ENCODE measurements around the gene AOPEP. TPM values are rescaled to one million over a fixed set of nuclear protein-coding genes. Genes with fewer than 3 reads are reported as not detected.
"Not testable (repeated sequence)": the region's sequence is repeated elsewhere in the genome, so short reads cannot be mapped to it uniquely, and the experiment has no call there.

The AOPEP gene
- polyA plus RNA-seq, 1 experiment, result 40.0 TPM

DNA sequence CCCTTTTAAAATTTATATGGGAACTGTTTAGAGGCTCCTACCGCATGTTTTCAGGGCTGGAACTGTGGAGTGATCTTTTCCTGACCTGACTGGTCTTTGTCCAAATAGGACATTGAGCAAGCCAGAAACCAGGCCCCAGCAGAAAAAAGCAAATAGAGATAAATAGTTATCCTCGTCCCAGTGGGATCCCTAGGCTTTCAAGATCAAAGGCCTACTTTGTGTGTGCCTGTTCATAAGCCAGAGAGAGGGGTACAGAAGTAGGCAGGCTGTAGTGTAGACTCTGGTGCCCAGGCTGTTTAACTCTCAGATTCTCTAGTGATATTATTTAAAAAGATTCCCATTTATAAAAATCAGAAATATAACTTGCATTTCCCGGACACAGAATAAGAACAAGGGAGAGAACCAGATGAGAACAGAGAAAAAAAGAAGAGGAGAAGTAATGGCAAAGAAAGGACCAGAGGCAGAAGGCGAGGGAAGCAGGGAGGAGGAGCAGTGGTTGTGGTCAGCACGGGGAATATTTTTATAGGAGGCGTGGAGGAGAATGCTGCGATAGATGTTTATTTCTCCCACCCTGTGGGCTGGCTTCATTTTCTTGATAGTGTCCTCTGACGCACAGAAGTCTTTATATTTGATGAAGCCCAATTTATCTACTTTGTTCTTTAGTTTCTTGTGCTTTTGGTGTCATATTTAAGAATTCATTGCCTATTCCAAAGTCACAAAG lies 101.2 kb downstream of the AOPEP start:
- Histone ChIP-seq H3K27me3 (ENCODE audit: control insufficient read depth, insufficient read depth, low read length) (no peaks in the 10 kb centered on the region), H3K27ac (ENCODE audit: low read depth, low read length) (no peak overlapping the region), H3K4me3 (ENCODE audit: low read depth, low read length) (no peak overlapping the region), H3K9me3 (ENCODE audit: control insufficient read depth, insufficient read depth, low read length) (no peaks in the 10 kb centered on the region)
- TF ChIP-seq, protein P1, sequence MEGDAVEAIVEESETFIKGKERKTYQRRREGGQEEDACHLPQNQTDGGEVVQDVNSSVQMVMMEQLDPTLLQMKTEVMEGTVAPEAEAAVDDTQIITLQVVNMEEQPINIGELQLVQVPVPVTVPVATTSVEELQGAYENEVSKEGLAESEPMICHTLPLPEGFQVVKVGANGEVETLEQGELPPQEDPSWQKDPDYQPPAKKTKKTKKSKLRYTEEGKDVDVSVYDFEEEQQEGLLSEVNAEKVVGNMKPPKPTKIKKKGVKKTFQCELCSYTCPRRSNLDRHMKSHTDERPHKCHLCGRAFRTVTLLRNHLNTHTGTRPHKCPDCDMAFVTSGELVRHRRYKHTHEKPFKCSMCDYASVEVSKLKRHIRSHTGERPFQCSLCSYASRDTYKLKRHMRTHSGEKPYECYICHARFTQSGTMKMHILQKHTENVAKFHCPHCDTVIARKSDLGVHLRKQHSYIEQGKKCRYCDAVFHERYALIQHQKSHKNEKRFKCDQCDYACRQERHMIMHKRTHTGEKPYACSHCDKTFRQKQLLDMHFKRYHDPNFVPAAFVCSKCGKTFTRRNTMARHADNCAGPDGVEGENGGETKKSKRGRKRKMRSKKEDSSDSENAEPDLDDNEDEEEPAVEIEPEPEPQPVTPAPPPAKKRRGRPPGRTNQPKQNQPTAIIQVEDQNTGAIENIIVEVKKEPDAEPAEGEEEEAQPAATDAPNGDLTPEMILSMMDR (IDR thresholded peaks at IDR 0.05; ENCODE audit: low read depth, low read length), result no peak
- ChIA-PET POLR2A (no interaction called here), CTCF (interaction anchor here (0.6 to 1.0 kb wide), 2 partner anchors 147 to 301 kb away, joined by 3 to 4 read pairs; no protein-coding TSS in a partner anchor)
- no peak for DNase-seq (ENCODE audit: low read depth, low spot score)

DNA sequence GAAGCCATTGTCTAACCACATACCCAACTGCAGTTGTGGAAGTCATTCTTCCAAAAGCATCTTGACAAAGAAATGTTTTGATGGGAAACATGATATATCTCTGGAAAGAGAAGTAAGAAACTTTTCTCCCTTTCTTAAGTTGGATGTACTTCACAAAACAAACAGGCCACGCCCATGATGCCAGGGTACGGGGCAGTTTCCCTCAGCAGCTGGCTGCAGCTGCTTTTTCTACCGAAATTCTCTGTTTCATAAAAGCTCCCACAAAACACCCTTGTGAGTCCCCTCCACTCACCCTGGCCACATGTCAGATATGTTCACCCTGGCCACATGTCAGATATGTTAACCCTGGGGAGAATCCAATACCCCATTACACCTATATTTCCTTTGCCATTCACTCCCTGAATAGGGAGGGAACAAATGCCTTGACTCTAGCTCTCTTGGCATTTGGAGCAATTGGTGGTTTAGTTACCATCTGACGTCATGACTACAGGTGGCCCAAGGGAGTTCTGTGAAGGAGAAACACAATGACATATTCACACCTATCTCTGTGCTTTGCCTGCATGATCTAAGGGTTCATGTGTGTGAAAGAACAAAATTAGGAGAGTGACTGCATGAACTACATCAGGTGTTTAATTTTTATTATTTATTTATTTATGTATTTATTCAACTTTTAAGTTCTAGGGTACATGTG lies 103.0 kb downstream of the AOPEP start:
- Histone ChIP-seq H3K9me3 (ENCODE audit: control insufficient read depth, insufficient read depth, low read length) (no peaks in the 10 kb centered on the region), H3K27ac (ENCODE audit: low read depth, low read length) (no peak overlapping the region), H3K27me3 (ENCODE audit: control insufficient read depth, insufficient read depth, low read length) (no peaks in the 10 kb centered on the region), H3K4me3 (ENCODE audit: low read depth, low read length) (no peak overlapping the region)
- CTCF ChIA-PET, result no interaction called here
- TF ChIP-seq, protein P1 (IDR thresholded peaks at IDR 0.05; ENCODE audit: low read depth, low read length), result no peak
- POLR2A ChIA-PET, result no interaction called here
- no peak for DNase-seq (ENCODE audit: low read depth, low spot score)

DNA sequence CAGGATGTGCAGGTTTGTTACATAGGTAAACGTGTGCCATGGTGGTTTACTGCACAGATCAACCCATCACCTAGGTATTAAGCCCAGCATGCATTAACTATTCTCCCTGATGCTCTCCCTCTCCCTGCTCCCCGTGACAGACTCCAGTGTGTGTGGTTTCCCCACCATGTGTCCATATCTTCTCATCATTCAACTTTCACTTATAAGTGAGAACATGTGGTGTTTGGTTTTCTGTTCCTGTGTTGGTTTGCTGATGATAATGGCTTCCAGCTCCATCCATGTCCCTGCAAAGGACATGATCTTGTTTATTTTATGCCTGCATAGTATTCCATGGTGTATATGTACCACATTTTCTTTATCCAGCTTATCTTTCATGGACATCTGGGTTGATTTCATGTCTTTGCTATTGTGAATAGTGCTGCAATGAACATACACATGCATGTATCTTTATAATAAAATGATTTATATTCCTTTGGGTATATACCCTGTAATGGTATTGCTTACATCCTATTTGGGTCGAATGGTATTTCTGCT lies 103.6 kb downstream of the AOPEP start:
- H3K27me3 ChIP-seq (ENCODE audit: control insufficient read depth, insufficient read depth, low read length); H3K4me3 ChIP-seq (ENCODE audit: low read depth, low read length); H3K9me3 ChIP-seq (ENCODE audit: control insufficient read depth, insufficient read depth, low read length); H3K27ac ChIP-seq (ENCODE audit: low read depth, low read length); DNase-seq (ENCODE audit: low read depth, low spot score); POLR2A ChIA-PET: not testable (repeated sequence)
- CTCF ChIA-PET, result interaction anchor here (1.1 kb wide), 1 partner anchor 8 kb away, joined by 3 read pairs; no protein-coding TSS in a partner anchor

DNA sequence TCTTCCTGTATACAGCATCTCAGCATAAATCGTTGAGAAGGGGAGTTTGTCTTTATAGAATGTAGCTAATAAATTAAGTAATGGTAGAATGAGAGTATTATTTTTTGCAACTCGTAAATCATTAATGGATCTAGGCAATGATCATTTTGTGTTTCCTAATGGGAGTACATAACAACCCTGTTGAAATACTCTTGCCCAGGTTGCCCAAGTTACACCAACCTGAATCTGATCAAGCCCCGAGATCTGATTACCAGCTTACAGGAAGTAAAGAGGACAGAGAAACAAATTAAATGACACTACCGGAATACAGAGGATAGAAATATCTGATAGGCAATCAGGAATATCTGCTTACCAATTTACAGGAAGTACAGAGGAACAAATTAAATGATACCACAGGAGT lies 107.3 kb downstream of the AOPEP start:
- POLR2A ChIA-PET, result no interaction called here
- TF ChIP-seq, protein P1 (IDR thresholded peaks at IDR 0.05; ENCODE audit: low read depth, low read length), result no peak
- Histone ChIP-seq H3K27me3 (ENCODE audit: control insufficient read depth, insufficient read depth, low read length) (no peaks in the 10 kb centered on the region), H3K4me3 (ENCODE audit: low read depth, low read length) (no peak overlapping the region), H3K9me3 (ENCODE audit: control insufficient read depth, insufficient read depth, low read length) (peaks cover 4% of the 10 kb centered on the region), H3K27ac (ENCODE audit: low read depth, low read length) (no peak overlapping the region)
- no peak for DNase-seq (ENCODE audit: low read depth, low spot score)
- CTCF ChIA-PET, result interaction anchor here (1.7 kb wide), 1 partner anchor 51 kb away, joined by 5 read pairs; no protein-coding TSS in a partner anchor

DNA sequence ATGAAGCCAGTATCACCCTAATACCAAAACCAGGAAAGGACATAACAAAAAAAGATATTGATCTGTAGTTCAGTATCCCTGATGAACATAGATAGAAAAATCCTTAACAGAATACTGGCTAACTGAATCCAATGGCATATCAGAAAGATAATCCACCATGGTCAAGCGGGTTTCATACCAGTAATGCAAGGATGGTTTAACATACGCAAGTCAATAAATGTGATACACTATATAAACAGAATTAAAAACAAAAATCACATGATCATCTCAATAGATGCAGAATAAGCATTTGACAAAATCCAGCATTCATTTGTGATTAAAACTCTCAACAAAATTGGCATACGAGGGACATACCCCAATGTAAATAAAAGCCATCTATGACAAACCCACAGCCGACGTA lies 110.9 kb downstream of the AOPEP start:
- CTCF ChIA-PET, result no interaction called here
- H3K9me3 ChIP-seq (ENCODE audit: control insufficient read depth, insufficient read depth, low read length), result peaks cover 12% of the 10 kb centered on the region

More for the DNA sequence above, 110.9 kb downstream of the AOPEP start:
- no peaks in the 10 kb centered on the region for H3K27me3 ChIP-seq (ENCODE audit: control insufficient read depth, insufficient read depth, low read length)
- no peak overlapping the region for H3K4me3 ChIP-seq (ENCODE audit: low read depth, low read length)
- POLR2A ChIA-PET, result no interaction called here
- TF ChIP-seq, protein P1 (IDR thresholded peaks at IDR 0.05; ENCODE audit: low read depth, low read length), result no peak
- no peak for DNase-seq (ENCODE audit: low read depth, low spot score)
- H3K27ac ChIP-seq (ENCODE audit: low read depth, low read length), result no peak overlapping the region
